Rectal smooth muscle tissue (tissue), 1 donor: ENCODE data around the gene CNTRL.

Experiments
- H3K27ac ChIP-seq: one replicate; pipeline ENCODE4 v1.7.0; 2013; ENCODE audit warnings: low read depth, low read length, inconsistent platforms
- H3K27me3 ChIP-seq: one replicate; pipeline ENCODE4 v1.7.0; 2013; ENCODE audit warnings: low read length; ENCODE audit not compliant: control insufficient read depth, insufficient read depth
- H3K36me3 ChIP-seq: one replicate; pipeline ENCODE4 v1.7.0; 2013; ENCODE audit warnings: low read length; ENCODE audit not compliant: control insufficient read depth, insufficient read depth
- H3K4me1 ChIP-seq: one replicate; pipeline ENCODE4 v1.7.0; 2013; ENCODE audit warnings: low read length; ENCODE audit not compliant: control insufficient read depth, insufficient read depth
- H3K4me3 ChIP-seq: one replicate; pipeline ENCODE4 v1.7.0; 2013; ENCODE audit warnings: low read length
- H3K9ac ChIP-seq: one replicate; pipeline ENCODE4 v1.7.0; 2013; ENCODE audit warnings: low read length

Gene CNTRL

GRCh38 chr9:121143771-121144170, 69.0 kb downstream of the CNTRL start:
- Histone ChIP-seq H3K36me3 (peaks cover 31% of the 10 kb centered on the region), H3K27ac (no peak overlapping the region), H3K9ac (no peak overlapping the region), H3K4me3 (no peak overlapping the region), H3K4me1 (no peaks in the 10 kb centered on the region), H3K27me3 (no peaks in the 10 kb centered on the region)

DNA sequence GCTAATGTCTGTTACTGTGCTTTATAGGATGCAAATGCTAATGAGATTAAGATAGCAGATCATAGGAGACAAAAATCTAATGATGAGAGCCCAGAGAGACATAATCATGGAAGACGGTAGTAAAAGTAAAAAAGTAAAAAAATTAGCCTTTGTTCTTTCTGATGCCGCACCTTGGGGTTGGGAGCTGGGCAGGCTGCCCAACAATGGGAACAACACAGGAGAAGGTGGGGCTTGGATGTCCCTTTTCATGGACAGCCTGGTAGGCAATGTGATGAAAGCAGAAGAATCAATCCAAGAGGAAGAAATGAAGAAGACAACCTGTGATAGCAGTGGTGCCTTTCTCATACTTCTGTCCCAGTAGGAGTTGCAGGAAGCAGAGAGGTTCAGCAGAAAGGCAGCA, 69.7 kb downstream of the CNTRL start:
- Histone ChIP-seq H3K4me1 (no peaks in the 10 kb centered on the region), H3K27ac (no peak overlapping the region), H3K36me3 (peaks cover 33% of the 10 kb centered on the region), H3K4me3 (no peak overlapping the region), H3K27me3 (no peaks in the 10 kb centered on the region), H3K9ac (no peak overlapping the region)

DNA sequence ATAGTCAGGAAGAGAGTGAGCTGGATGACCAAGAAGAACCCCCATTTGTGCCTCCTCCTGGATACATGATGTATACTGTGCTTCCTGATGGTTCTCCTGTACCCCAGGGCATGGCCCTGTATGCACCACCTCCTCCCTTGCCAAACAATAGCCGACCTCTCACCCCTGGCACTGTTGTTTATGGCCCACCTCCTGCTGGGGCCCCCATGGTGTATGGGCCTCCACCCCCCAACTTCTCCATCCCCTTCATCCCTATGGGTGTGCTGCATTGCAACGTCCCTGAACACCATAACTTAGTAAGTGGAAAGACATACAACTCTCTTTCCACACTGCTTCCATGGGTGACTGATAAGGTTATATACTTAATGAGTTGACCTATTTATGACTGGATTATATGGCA, 75.4 kb downstream of the CNTRL start:
- Histone ChIP-seq H3K27ac (no peak overlapping the region), H3K27me3 (no peaks in the 10 kb centered on the region), H3K4me3 (no peak overlapping the region), H3K4me1 (no peaks in the 10 kb centered on the region), H3K36me3 (peaks cover 24% of the 10 kb centered on the region), H3K9ac (no peak overlapping the region)

DNA sequence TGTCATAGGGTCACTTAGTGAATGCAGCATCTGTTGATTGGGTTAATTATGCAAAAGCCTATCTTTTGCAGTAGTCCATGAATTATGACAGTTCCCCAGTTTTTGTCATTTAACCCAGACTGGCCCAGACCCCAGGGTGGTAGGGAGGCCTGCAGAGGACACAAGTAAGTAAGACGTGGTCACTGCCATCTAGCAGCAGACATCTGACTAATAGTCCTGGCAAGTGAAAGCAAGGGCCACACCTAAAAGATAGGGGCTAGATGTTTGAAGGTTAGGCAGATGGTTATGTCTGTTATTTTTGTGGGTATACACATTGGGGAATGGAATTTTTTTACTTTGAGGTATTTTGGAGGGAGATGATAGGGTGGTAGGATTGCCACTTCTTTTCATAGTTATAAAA, 78.9 kb downstream of the CNTRL start:
- Histone ChIP-seq H3K36me3 (peaks cover 19% of the 10 kb centered on the region), H3K4me1 (no peaks in the 10 kb centered on the region), H3K9ac (no peak overlapping the region), H3K27me3 (no peaks in the 10 kb centered on the region), H3K27ac (no peak overlapping the region), H3K4me3 (no peak overlapping the region)

DNA sequence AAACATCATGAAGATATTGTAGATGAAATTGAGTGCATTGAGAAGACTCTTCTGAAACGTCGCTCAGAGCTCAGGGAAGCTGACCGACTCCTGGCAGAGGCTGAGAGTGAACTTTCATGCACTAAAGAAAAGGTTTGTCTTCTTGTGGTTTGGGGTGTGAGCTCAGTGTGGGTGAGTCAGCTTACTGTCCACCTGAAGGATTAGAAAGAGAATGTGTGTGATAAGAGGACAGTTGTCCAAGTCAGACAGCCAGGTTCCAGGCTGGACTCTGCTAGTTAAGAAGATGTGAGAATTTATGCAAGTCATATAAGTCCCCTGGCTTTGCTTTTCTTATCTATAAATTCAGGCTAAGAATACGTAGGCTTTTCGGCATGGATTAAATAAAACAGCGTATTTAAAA, 80.0 kb downstream of the CNTRL start:
- H3K4me3 ChIP-seq: no peak overlapping the region
- H3K27me3 ChIP-seq: no peaks in the 10 kb centered on the region
- H3K36me3 ChIP-seq: peaks cover 15% of the 10 kb centered on the region
- H3K27ac ChIP-seq: no peak overlapping the region
- H3K4me1 ChIP-seq: no peaks in the 10 kb centered on the region
- no peak overlapping the region for H3K9ac ChIP-seq

- H3K36me3 ChIP-seq: peaks cover 12% of the 10 kb centered on the region
- H3K27me3 ChIP-seq: no peaks in the 10 kb centered on the region
- no peak overlapping the region for H3K4me3 ChIP-seq
- no peaks in the 10 kb centered on the region for H3K4me1 ChIP-seq
- H3K9ac ChIP-seq: no peak overlapping the region
- H3K27ac ChIP-seq: no peak overlapping the region
Measured at GRCh38 chr9:121156263-121156731, 81.5 kb downstream of the CNTRL start.

DNA sequence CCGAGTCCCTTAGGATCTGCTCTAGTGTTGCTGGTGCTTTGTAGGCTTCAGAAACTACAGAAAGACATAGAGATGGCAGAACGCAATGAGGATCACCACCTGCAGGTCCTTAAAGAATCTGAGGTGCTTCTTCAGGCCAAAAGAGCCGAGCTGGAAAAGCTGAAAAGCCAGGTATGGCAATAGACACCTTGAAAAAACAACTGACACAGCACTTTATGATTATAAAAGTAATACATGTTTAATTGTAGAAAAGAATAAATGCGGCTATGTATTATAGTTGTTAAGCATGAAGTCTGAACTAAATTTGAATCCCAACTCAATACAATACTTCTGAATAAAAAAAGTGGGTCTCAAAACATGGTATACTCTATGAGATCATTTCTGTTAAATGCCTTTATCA, 83.2 kb downstream of the CNTRL start:
- Histone ChIP-seq H3K4me1 (no peaks in the 10 kb centered on the region), H3K4me3 (no peak overlapping the region), H3K27ac (no peak overlapping the region), H3K9ac (no peak overlapping the region), H3K27me3 (no peaks in the 10 kb centered on the region), H3K36me3 (peaks cover 11% of the 10 kb centered on the region)

- Histone ChIP-seq H3K9ac (no peak overlapping the region), H3K27ac (no peak overlapping the region), H3K4me3 (no peak overlapping the region), H3K36me3 (peaks cover 5% of the 10 kb centered on the region), H3K4me1 (no peaks in the 10 kb centered on the region), H3K27me3 (no peaks in the 10 kb centered on the region)
Measured at GRCh38 chr9:121160025-121160424, 85.3 kb downstream of the CNTRL start.

- H3K36me3 ChIP-seq: peaks cover 6% of the 10 kb centered on the region
- no peaks in the 10 kb centered on the region for H3K27me3 ChIP-seq
- H3K4me1 ChIP-seq: no peaks in the 10 kb centered on the region
- H3K4me3 ChIP-seq: no peak overlapping the region
- no peak overlapping the region for H3K27ac ChIP-seq
- no peak overlapping the region for H3K9ac ChIP-seq
Measured at GRCh38 chr9:121168052-121168451, 93.3 kb downstream of the CNTRL start.

GRCh38 chr9:121169094-121169601, 94.4 kb downstream of the CNTRL start:
- Histone ChIP-seq H3K9ac (no peak overlapping the region), H3K36me3 (peaks cover 9% of the 10 kb centered on the region), H3K4me1 (no peaks in the 10 kb centered on the region), H3K27me3 (no peaks in the 10 kb centered on the region), H3K27ac (no peak overlapping the region), H3K4me3 (no peak overlapping the region)

DNA sequence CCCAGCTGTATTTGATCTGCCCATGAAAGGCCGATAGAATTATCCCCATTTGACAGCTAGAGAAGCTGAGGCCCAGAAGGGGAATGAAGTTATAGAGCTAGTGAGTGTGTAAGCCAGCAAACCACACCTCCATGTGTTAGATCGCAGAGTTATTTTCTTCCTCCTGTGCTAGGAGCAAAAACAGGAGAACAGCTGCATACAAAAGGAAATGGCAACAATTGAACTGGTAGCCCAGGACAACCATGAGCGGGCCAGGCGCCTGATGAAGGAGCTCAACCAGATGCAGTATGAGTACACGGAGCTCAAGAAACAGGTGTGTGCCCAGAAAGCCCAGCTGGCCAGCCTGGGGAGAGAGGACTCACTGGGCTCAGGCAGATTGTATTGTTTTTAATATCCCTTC, 96.5 kb downstream of the CNTRL start:
- H3K4me1 ChIP-seq: no peaks in the 10 kb centered on the region
- H3K27me3 ChIP-seq: no peaks in the 10 kb centered on the region
- no peak overlapping the region for H3K9ac ChIP-seq
- no peak overlapping the region for H3K4me3 ChIP-seq
- peaks cover 9% of the 10 kb centered on the region for H3K36me3 ChIP-seq
- no peak overlapping the region for H3K27ac ChIP-seq

DNA sequence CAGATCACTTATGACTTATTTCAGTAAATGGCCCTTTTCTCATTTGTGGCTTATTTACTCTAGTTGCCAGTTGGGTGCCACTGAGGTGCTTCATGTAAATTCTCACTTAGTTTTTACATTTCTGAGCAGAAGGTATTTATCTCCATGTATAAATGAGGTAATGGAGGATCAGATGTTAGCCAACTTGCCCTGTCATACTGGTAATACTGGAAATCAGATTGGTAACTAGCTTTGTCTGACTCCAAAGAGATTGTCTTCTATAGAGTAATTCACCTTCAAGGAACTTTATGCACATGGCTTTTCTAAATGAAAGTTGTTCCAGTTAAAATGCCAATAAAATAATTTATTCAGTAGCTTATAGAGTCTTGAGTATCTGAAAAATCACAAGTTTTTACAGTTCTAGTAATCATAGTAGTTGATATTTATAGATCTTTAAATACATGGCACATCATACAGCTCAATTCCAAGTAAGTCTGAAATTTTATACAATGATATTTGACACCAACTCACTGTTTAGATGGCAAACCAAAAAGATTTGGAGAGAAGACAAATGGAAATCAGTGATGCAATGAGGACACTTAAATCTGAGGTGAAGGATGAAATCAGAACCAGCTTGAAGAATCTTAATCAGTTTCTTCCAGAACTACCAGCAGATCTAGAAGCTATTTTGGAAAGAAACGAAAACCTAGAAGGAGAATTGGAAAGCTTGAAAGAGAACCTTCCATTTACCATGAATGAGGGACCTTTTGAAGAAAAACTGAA, 98.2 kb downstream of the CNTRL start:
- Histone ChIP-seq H3K4me3 (no peak overlapping the region), H3K27me3 (no peaks in the 10 kb centered on the region), H3K36me3 (peaks cover 9% of the 10 kb centered on the region), H3K9ac (no peak overlapping the region), H3K27ac (no peak overlapping the region), H3K4me1 (no peaks in the 10 kb centered on the region)

DNA sequence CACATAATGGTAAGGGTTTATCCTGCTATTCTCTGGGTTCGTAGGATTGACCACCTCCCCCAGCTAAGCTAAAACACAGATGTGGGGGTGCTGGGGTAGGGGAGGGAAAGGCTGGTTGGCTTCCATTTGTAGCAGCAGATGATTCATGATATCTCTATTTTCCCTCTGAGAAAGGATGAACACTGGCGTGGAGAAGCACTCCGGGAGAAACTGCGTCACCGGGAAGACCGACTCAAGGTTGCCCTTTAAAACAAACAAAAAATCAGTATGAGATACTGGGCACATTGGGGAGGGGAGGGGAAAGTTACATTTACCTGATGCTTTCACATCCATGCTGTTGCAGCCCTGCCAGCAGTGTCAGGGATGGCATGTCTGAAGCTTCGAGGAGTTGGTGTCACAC, 98.7 kb downstream of the CNTRL start:
- Histone ChIP-seq H3K4me1 (no peaks in the 10 kb centered on the region), H3K4me3 (no peak overlapping the region), H3K36me3 (peaks cover 9% of the 10 kb centered on the region), H3K27me3 (no peaks in the 10 kb centered on the region), H3K27ac (no peak overlapping the region), H3K9ac (no peak overlapping the region)
